Vagina (tissue), 2 donors: ENCODE results near the gene CRADD. TPM values are rescaled to one million over a fixed set of nuclear protein-coding genes. Genes with fewer than 3 reads are reported as not detected.
"Not testable (repeated sequence)": the region's sequence is repeated elsewhere in the genome, so short reads cannot be mapped to it uniquely, and the experiment has no call there.

Source experiments
- DNase-seq, 2 donors: peaks; one replicate each; pipeline ENCODE4 v3.0.0-alpha.2; 2017; ENCODE audit errors: extremely low spot score in 2 of 2
- H3K27ac ChIP-seq: fragments of 200-600 bp; sonication (generic); one replicate; pipeline ENCODE4 v1.5.1; 2019
- H3K27me3 ChIP-seq: fragments of 200-600 bp; sonication (generic); one replicate; pipeline ENCODE4 v1.5.1; 2019
- H3K36me3 ChIP-seq, 2 donors: fragments of 200-600 bp; sonication (generic); one replicate each; pipeline ENCODE4 v1.5.1; 2017 to 2019
- H3K4me1 ChIP-seq: fragments of 200-600 bp; sonication (generic); one replicate; pipeline ENCODE4 v1.5.1; 2019
- H3K4me3 ChIP-seq, 2 donors: fragments of 200-600 bp; sonication (generic); 1 replicate in 1 of 2; 2 replicates in 1 of 2; pipeline ENCODE4 v1.5.1; 2016 to 2019
- H3K9me3 ChIP-seq: fragments of 200-600 bp; sonication (generic); one replicate; pipeline ENCODE4 v1.5.1; 2019
- CTCF ChIP-seq, 3 experiments: fragments of 450-650 bp in 2 of 3; fragments of 200-600 bp in 1 of 3; sonication (generic) in 1 of 3; IDR thresholded peaks; one replicate each; pipeline ENCODE4 v1.5.1; 2017 to 2019; ENCODE audit warnings: antibody characterized with exemption in 3 of 3, mild to moderate bottlenecking in 2 of 3, moderate library complexity in 2 of 3
- POLR2A ChIP-seq, 2 donors: fragments of 450-650 bp; IDR thresholded peaks; one replicate each; pipeline ENCODE4 v1.6.1; 2017; ENCODE audit warnings: antibody characterized with exemption in 2 of 2, mild to moderate bottlenecking in 2 of 2, moderate library complexity in 2 of 2
- POLR2AphosphoS5 ChIP-seq, 2 donors: sonication (generic); formaldehyde crosslinking; IDR thresholded peaks; one replicate each; pipeline ENCODE4 v1.9.0; 2017; ENCODE audit warnings: antibody characterized with exemption in 2 of 2, mild to moderate bottlenecking in 2 of 2, low read depth in 1 of 2; ENCODE audit not compliant: insufficient read depth in 1 of 2
- intact Hi-C: fragments of 100-400 bp; cut with DNase I; formaldehyde crosslinking; loops from one replicate; pipeline ENCODE4 v1.15.1; 2023
- total RNA-seq: library from RNA; depleted of rRNA; stranded (reverse); fragments of >200 nt; gene quantifications from one replicate; pipeline ENCODE4 v1.2.3, GENCODE V29; 2016

The CRADD gene
- total RNA-seq, 1 donor from 2014 or later, result 40.8 TPM

- Histone ChIP-seq H3K4me1 (peaks cover 5% of the 10 kb centered on the region), H3K4me3 (no peak overlapping the region), H3K36me3 (no peaks in the 10 kb centered on the region), H3K9me3 (no peaks in the 10 kb centered on the region), H3K27ac (peak overlapping the region; percentile 58), H3K27me3 (no peaks in the 10 kb centered on the region)
- intact Hi-C loops, result no loop called here
- no peak for DNase-seq
- TF ChIP-seq POLR2A (IDR thresholded peaks at IDR 0.05), result no peak
Measured at GRCh38 chr12:93638954-93639353, 38.2 kb upstream of the CRADD start.

- peak overlapping the region; percentile 58 for H3K27ac ChIP-seq
- no peak overlapping the region for H3K4me3 ChIP-seq
- H3K4me1 ChIP-seq, result peaks cover 5% of the 10 kb centered on the region
- no peaks in the 10 kb centered on the region for H3K36me3 ChIP-seq
- TF ChIP-seq POLR2AphosphoS5 (IDR thresholded peaks at IDR 0.05; ENCODE audit: insufficient read depth in 1 of 2, low read depth in 1 of 2) (no peak), POLR2A (IDR thresholded peaks at IDR 0.05) (no peak), CTCF (IDR thresholded peaks at IDR 0.05) (no peak)
- DNase-seq, result no peak
- no peaks in the 10 kb centered on the region for H3K9me3 ChIP-seq
- intact Hi-C loops, result no loop called here
- H3K27me3 ChIP-seq, result no peaks in the 10 kb centered on the region
Measured at GRCh38 chr12:93639406-93639805, 37.8 kb upstream of the CRADD start.

GRCh38 chr12:93641380-93641779 lies 35.8 kb upstream of the CRADD start:
- H3K4me1 ChIP-seq, H3K9me3 ChIP-seq, intact Hi-C loops, H3K27ac ChIP-seq, H3K4me3 ChIP-seq, H3K27me3 ChIP-seq, H3K36me3 ChIP-seq, DNase-seq: not testable (repeated sequence)

- Histone ChIP-seq H3K4me3 (no peak overlapping the region), H3K9me3 (no peaks in the 10 kb centered on the region), H3K4me1 (peaks cover 5% of the 10 kb centered on the region), H3K27me3 (no peaks in the 10 kb centered on the region), H3K27ac (no peak overlapping the region), H3K36me3 (no peaks in the 10 kb centered on the region)
- DNase-seq, result no peak
- no peak for TF ChIP-seq POLR2A (IDR thresholded peaks at IDR 0.05)
- no peak for TF ChIP-seq CTCF (IDR thresholded peaks at IDR 0.05)
- TF ChIP-seq POLR2AphosphoS5 (IDR thresholded peaks at IDR 0.05; ENCODE audit: insufficient read depth in 1 of 2, low read depth in 1 of 2), result no peak
- intact Hi-C loops, result no loop called here
Measured at GRCh38 chr12:93642751-93643150, 34.4 kb upstream of the CRADD start.

- H3K9me3 ChIP-seq, result no peaks in the 10 kb centered on the region
- no peak overlapping the region for H3K4me3 ChIP-seq
- no peak for DNase-seq
- H3K36me3 ChIP-seq, result no peaks in the 10 kb centered on the region
- H3K27ac ChIP-seq, result no peak overlapping the region
- H3K27me3 ChIP-seq, result no peaks in the 10 kb centered on the region
- intact Hi-C loops, result no loop called here
- TF ChIP-seq POLR2AphosphoS5 (IDR thresholded peaks at IDR 0.05; ENCODE audit: insufficient read depth in 1 of 2, low read depth in 1 of 2) (no peak), CTCF (IDR thresholded peaks at IDR 0.05) (no peak), POLR2A (IDR thresholded peaks at IDR 0.05) (no peak)
- H3K4me1 ChIP-seq, result no peaks in the 10 kb centered on the region
Measured at GRCh38 chr12:93645702-93646101, 31.5 kb upstream of the CRADD start.

GRCh38 chr12:93650626-93651025 lies 26.5 kb upstream of the CRADD start:
- intact Hi-C loops, result no loop called here
- TF ChIP-seq POLR2A (IDR thresholded peaks at IDR 0.05) (no peak), POLR2AphosphoS5 (IDR thresholded peaks at IDR 0.05; ENCODE audit: insufficient read depth in 1 of 2, low read depth in 1 of 2) (no peak), CTCF (IDR thresholded peaks at IDR 0.05) (no peak)
- no peaks in the 10 kb centered on the region for H3K9me3 ChIP-seq

More at GRCh38 chr12:93650626-93651025, 26.5 kb upstream of the CRADD start:
- H3K27ac ChIP-seq, result no peak overlapping the region
- H3K4me1 ChIP-seq, result no peaks in the 10 kb centered on the region
- no peaks in the 10 kb centered on the region for H3K36me3 ChIP-seq
- H3K27me3 ChIP-seq, result no peaks in the 10 kb centered on the region
- no peak overlapping the region for H3K4me3 ChIP-seq
- DNase-seq, result no peak
